ENCODE measurements around the gene CDH23. TPM values are rescaled to one million over a fixed set of nuclear protein-coding genes. Genes with fewer than 3 reads are reported as not detected.

The CDH23 gene
- polyA plus RNA-seq, 1 donor (not counting 4 experiments of a cell fraction or from before 2014, with no cell fraction given): 0.01 TPM

DNA sequence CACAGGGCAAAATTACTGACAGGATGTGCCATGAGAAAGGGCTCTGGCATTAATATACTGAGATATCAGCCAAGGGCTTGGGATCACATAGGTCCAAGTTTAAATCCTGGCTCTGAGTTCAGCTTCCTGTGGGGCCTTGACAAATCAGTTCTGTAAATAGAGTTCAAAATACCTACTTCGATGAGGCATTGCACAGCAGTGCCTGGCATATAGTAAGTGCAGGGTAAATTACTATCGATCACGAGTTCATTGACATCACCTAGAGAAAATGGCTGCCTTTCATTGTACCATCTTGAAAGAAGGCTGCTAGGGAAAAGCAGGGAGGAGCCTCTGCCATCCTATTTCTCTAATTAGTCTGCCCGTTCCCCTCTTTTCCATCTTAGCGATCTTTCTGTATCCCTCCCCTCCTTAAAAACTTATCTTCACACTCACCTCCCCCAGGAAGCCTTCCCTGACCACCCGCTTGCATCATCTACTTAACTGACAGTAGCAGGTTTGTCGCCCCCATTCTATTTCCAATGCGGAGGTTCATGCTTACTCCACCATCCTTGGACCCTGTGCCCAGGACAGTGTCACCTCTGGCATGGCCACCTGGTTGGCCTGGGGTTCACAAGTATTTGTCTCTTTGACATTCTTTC, 198.3 kb downstream of the CDH23 start:
- DNase-seq (ENCODE audit: low read depth, low spot score): no peak

DNA sequence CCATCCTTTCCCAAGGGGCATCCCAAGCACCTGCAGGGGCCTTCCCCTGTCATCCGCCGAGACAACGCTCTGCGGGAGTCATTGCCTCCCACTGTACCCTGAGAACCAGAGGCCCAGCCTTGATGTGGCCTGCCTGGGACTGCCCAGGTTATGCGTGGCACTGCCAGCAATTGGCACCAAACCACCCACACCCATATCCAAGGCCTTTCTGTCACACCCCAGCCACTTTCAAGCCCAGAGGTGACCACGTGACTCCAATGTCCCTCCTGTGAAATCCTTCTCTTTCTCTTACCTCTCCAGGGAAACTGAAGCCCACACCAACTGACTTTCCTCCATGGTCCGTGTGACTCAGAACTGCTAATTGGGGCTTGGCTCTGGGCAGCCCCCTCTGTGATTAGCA, 198.9 kb downstream of the CDH23 start:
- Histone ChIP-seq H3K4me2 (ENCODE audit: control insufficient read depth, extremely low read depth, insufficient read depth, low read depth, low read length) (no peak overlapping the region), H3K27ac (ENCODE audit: control insufficient read depth, insufficient read depth, low read length) (no peak overlapping the region), H3K27me3 (ENCODE audit: control insufficient read depth, extremely low read depth, insufficient read depth, low read length) (peaks cover 11% of the 10 kb centered on the region), H4K20me1 (ENCODE audit: control insufficient read depth, extremely low read depth, insufficient read depth, low read length) (no peaks in the 10 kb centered on the region), H2AFZ (ENCODE audit: control insufficient read depth, low read length) (no peak overlapping the region), H3K9me3 (ENCODE audit: control insufficient read depth, low read depth, low read length) (no peaks in the 10 kb centered on the region), H3K9ac (ENCODE audit: control insufficient read depth, extremely low read depth, insufficient read depth, low read length) (no peak overlapping the region), H3K4me3 (ENCODE audit: control insufficient read depth in 2 of 3, extremely low read depth in 1 of 3, insufficient read depth in 2 of 3, low read depth in 1 of 3, low read length in 3 of 3) (no peak overlapping the region), H3K4me1 (ENCODE audit: control insufficient read depth, extremely low read depth, insufficient read depth, low read length) (no peaks in the 10 kb centered on the region), H3K36me3 (ENCODE audit: control insufficient read depth in 2 of 2, extremely low read depth in 1 of 2, insufficient read depth in 2 of 2, low read length in 2 of 2) (no peaks in the 10 kb centered on the region), H3K9me1 (ENCODE audit: control insufficient read depth, extremely low read depth, insufficient read depth, low read length) (no peaks in the 10 kb centered on the region), H3K79me2 (ENCODE audit: control insufficient read depth, insufficient read depth, low read length) (no peaks in the 10 kb centered on the region)
- no peak for DNase-seq (ENCODE audit: low read depth, low spot score)
- dilution Hi-C loops (cut with MboI; ENCODE audit: extremely low pct_ligation_motif_present, low sequenced_read_pairs): no loop called here
- TF ChIP-seq, protein P1, sequence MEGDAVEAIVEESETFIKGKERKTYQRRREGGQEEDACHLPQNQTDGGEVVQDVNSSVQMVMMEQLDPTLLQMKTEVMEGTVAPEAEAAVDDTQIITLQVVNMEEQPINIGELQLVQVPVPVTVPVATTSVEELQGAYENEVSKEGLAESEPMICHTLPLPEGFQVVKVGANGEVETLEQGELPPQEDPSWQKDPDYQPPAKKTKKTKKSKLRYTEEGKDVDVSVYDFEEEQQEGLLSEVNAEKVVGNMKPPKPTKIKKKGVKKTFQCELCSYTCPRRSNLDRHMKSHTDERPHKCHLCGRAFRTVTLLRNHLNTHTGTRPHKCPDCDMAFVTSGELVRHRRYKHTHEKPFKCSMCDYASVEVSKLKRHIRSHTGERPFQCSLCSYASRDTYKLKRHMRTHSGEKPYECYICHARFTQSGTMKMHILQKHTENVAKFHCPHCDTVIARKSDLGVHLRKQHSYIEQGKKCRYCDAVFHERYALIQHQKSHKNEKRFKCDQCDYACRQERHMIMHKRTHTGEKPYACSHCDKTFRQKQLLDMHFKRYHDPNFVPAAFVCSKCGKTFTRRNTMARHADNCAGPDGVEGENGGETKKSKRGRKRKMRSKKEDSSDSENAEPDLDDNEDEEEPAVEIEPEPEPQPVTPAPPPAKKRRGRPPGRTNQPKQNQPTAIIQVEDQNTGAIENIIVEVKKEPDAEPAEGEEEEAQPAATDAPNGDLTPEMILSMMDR (optimal IDR thresholded peaks at IDR 0.05 in 1 of 3, IDR thresholded peaks at IDR 0.05 in 1 of 3, conservative IDR thresholded peaks at IDR 0.05 in 1 of 3; ENCODE audit: extremely low read depth in 1 of 3, insufficient read depth in 2 of 3, low read length in 3 of 3): no peak
- no peak for TF ChIP-seq EZH2 (IDR thresholded peaks at IDR 0.05; ENCODE audit: low read length)
- no peak for FAIRE-seq

More for the DNA sequence above, 198.3 kb downstream of the CDH23 start:
- no peaks in the 10 kb centered on the region for H4K20me1 ChIP-seq (ENCODE audit: control insufficient read depth, extremely low read depth, insufficient read depth, low read length)
- no peaks in the 10 kb centered on the region for H3K36me3 ChIP-seq (ENCODE audit: control insufficient read depth in 2 of 2, extremely low read depth in 1 of 2, insufficient read depth in 2 of 2, low read length in 2 of 2)
- H3K79me2 ChIP-seq (ENCODE audit: control insufficient read depth, insufficient read depth, low read length): no peaks in the 10 kb centered on the region
- no peak overlapping the region for H3K27ac ChIP-seq (ENCODE audit: control insufficient read depth, insufficient read depth, low read length)
- FAIRE-seq: no peak
- dilution Hi-C loops (cut with MboI; ENCODE audit: extremely low pct_ligation_motif_present, low sequenced_read_pairs): no loop called here
- no peak for TF ChIP-seq EZH2 (IDR thresholded peaks at IDR 0.05; ENCODE audit: low read length)
- TF ChIP-seq, protein P1 (optimal IDR thresholded peaks at IDR 0.05 in 1 of 3, IDR thresholded peaks at IDR 0.05 in 1 of 3, conservative IDR thresholded peaks at IDR 0.05 in 1 of 3; ENCODE audit: extremely low read depth in 1 of 3, insufficient read depth in 2 of 3, low read length in 3 of 3): no peak
- H3K4me1 ChIP-seq (ENCODE audit: control insufficient read depth, extremely low read depth, insufficient read depth, low read length): no peaks in the 10 kb centered on the region
- peaks cover 13% of the 10 kb centered on the region for H3K27me3 ChIP-seq (ENCODE audit: control insufficient read depth, extremely low read depth, insufficient read depth, low read length)
- no peak overlapping the region for H2AFZ ChIP-seq (ENCODE audit: control insufficient read depth, low read length)
- no peak overlapping the region for H3K9ac ChIP-seq (ENCODE audit: control insufficient read depth, extremely low read depth, insufficient read depth, low read length)
- H3K4me3 ChIP-seq (ENCODE audit: control insufficient read depth in 2 of 3, extremely low read depth in 1 of 3, insufficient read depth in 2 of 3, low read depth in 1 of 3, low read length in 3 of 3): no peak overlapping the region
- H3K9me3 ChIP-seq (ENCODE audit: control insufficient read depth, low read depth, low read length): no peaks in the 10 kb centered on the region
- H3K4me2 ChIP-seq (ENCODE audit: control insufficient read depth, extremely low read depth, insufficient read depth, low read depth, low read length): no peak overlapping the region
- no peaks in the 10 kb centered on the region for H3K9me1 ChIP-seq (ENCODE audit: control insufficient read depth, extremely low read depth, insufficient read depth, low read length)
